IPS-NIHi11 (cell line): Measurements from ENCODE around the gene PPP2R2C.

Experiments
- DNase-seq: peaks from one replicate; pipeline ENCODE4 v3.0.0; 2012; ENCODE audit warnings: mixed read lengths, low spot score

Gene PPP2R2C

GRCh38 chr4:6302869-6303268, 169.5 kb downstream of the PPP2R2C start:
- no peak for DNase-seq

GRCh38 chr4:6301732-6302442, 170.5 kb downstream of the PPP2R2C start:
- DNase-seq = no peak

GRCh38 chr4:6301051-6301731, 171.2 kb downstream of the PPP2R2C start:
- DNase-seq = no peak

- no peak for DNase-seq
Observed at GRCh38 chr4:6300359-6300758, 172.1 kb downstream of the PPP2R2C start.

GRCh38 chr4:6299875-6300274, 172.5 kb downstream of the PPP2R2C start:
- no peak for DNase-seq

- no peak for DNase-seq
Observed at GRCh38 chr4:6298852-6299251, 173.6 kb downstream of the PPP2R2C start.

- no peak for DNase-seq
Observed at GRCh38 chr4:6298035-6298434, 174.4 kb downstream of the PPP2R2C start.

- no peak for DNase-seq
Observed at GRCh38 chr4:6297266-6297815, 175.1 kb downstream of the PPP2R2C start.

- DNase-seq = no peak
Observed at GRCh38 chr4:6296026-6296425, 176.4 kb downstream of the PPP2R2C start.

- no peak for DNase-seq
Observed at GRCh38 chr4:6295495-6295894, 176.9 kb downstream of the PPP2R2C start.

GRCh38 chr4:6294705-6295421, 177.6 kb downstream of the PPP2R2C start:
- DNase-seq = no peak

GRCh38 chr4:6293661-6294060, 178.8 kb downstream of the PPP2R2C start:
- no peak for DNase-seq

- DNase-seq = no peak
Observed at GRCh38 chr4:6293097-6293445, 179.3 kb downstream of the PPP2R2C start.

GRCh38 chr4:6292376-6293096, 179.9 kb downstream of the PPP2R2C start:
- DNase-seq = no peak

GRCh38 chr4:6291784-6292297, 180.6 kb downstream of the PPP2R2C start:
- no peak for DNase-seq

GRCh38 chr4:6290769-6291547, 181.5 kb downstream of the PPP2R2C start:
- DNase-seq = peak; percentile 54

- no peak for DNase-seq
Observed at GRCh38 chr4:6290256-6290655, 182.2 kb downstream of the PPP2R2C start.

- no peak for DNase-seq
Observed at GRCh38 chr4:6288871-6289270, 183.5 kb downstream of the PPP2R2C start.

- DNase-seq = no peak
Observed at GRCh38 chr4:6288342-6288741, 184.1 kb downstream of the PPP2R2C start.

GRCh38 chr4:6287017-6287788, 185.2 kb downstream of the PPP2R2C start:
- DNase-seq = no peak
